ENCODE measurements around the gene CNOT6L. TPM values are rescaled to one million over a fixed set of nuclear protein-coding genes. Genes with fewer than 3 reads are reported as not detected.

Gene CNOT6L
- total and polyA plus RNA-seq, 7 donors = 4.2 to 21.6 (median 17.5) TPM

DNA sequence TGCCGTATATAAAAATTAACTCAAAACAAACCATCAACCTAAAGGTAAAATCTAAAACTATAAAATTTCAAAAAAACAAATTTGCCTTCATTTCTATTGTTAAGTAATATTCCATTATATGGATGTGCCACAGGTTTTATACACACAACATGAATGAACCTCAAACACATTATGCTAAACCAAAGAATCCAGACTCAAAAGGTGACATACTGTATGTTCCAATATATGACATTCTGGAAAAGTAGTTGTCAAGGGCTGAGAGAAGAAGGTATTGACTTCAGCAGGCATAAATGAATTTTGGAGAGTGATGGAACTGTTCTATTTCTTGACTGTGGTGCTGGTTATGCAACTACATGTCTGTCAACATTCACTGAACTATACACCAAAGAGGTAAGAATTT lies 56.6 kb downstream of the CNOT6L start:
- TF ChIP-seq, protein P1, sequence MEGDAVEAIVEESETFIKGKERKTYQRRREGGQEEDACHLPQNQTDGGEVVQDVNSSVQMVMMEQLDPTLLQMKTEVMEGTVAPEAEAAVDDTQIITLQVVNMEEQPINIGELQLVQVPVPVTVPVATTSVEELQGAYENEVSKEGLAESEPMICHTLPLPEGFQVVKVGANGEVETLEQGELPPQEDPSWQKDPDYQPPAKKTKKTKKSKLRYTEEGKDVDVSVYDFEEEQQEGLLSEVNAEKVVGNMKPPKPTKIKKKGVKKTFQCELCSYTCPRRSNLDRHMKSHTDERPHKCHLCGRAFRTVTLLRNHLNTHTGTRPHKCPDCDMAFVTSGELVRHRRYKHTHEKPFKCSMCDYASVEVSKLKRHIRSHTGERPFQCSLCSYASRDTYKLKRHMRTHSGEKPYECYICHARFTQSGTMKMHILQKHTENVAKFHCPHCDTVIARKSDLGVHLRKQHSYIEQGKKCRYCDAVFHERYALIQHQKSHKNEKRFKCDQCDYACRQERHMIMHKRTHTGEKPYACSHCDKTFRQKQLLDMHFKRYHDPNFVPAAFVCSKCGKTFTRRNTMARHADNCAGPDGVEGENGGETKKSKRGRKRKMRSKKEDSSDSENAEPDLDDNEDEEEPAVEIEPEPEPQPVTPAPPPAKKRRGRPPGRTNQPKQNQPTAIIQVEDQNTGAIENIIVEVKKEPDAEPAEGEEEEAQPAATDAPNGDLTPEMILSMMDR (IDR thresholded peaks at IDR 0.05) = no peak
- TF ChIP-seq POLR2A (IDR thresholded peaks at IDR 0.05) (no peak), EP300 (IDR thresholded peaks at IDR 0.05) (no peak), POLR2AphosphoS5 (IDR thresholded peaks at IDR 0.05) (no peak)
- intact Hi-C loops (cut with DNase I) = no loop called here
- H3K4me1 ChIP-seq = no peaks in the 10 kb centered on the region
- H3K27me3 ChIP-seq = no peaks in the 10 kb centered on the region
- no peak for DNase-seq
- H3K9me3 ChIP-seq = peaks cover 0 to 14% (median 2%) of the 10 kb centered on the region in 4 donors
- H3K27ac ChIP-seq = no peak overlapping the region
- H3K4me3 ChIP-seq = no peak overlapping the region
- WGBS, 2 donors = 96 to 98% methylated on average over 1 of the region's 1 CpG
- H3K36me3 ChIP-seq = peaks cover 0 to 7% (median 0%) of the 10 kb centered on the region in 4 donors

- Histone ChIP-seq H3K4me1 (no peaks in the 10 kb centered on the region), H3K27ac (no peak overlapping the region), H3K4me3 (no peak overlapping the region), H3K36me3 (peaks cover 0 to 9% (median 0%) of the 10 kb centered on the region in 4 donors), H3K27me3 (no peaks in the 10 kb centered on the region), H3K9me3 (peaks cover 0 to 14% (median 2%) of the 10 kb centered on the region in 4 donors)
- intact Hi-C loops (cut with DNase I) = no loop called here
- TF ChIP-seq, protein P1 (IDR thresholded peaks at IDR 0.05) = no peak
- TF ChIP-seq EP300 (IDR thresholded peaks at IDR 0.05) (no peak), POLR2A (IDR thresholded peaks at IDR 0.05) (no peak), POLR2AphosphoS5 (IDR thresholded peaks at IDR 0.05) (no peak)
- 98% methylated on average over 1 of the region's 1 CpG for WGBS, 2 donors
- no peak for DNase-seq
These were observed 57.6 kb downstream of the CNOT6L start for GRCh38 chr4:77761595-77761994.

GRCh38 chr4:77758804-77759203 lies 60.4 kb downstream of the CNOT6L start:
- no peak for DNase-seq
- TF ChIP-seq, protein P1 (IDR thresholded peaks at IDR 0.05) = no peak
- TF ChIP-seq EP300 (IDR thresholded peaks at IDR 0.05) = no peak
- TF ChIP-seq POLR2AphosphoS5 (IDR thresholded peaks at IDR 0.05) = no peak
- TF ChIP-seq POLR2A (IDR thresholded peaks at IDR 0.05) = no peak
- Histone ChIP-seq H3K9me3 (peaks cover 0 to 14% (median 2%) of the 10 kb centered on the region in 4 donors), H3K4me1 (no peaks in the 10 kb centered on the region), H3K4me3 (no peak overlapping the region), H3K27me3 (no peaks in the 10 kb centered on the region), H3K27ac (no peak overlapping the region), H3K36me3 (peaks cover 0 to 26% (median 5%) of the 10 kb centered on the region in 4 donors)
- 88 to 90% methylated on average over 1 of the region's 1 CpG for WGBS, 2 donors
- intact Hi-C loops (cut with DNase I) = loop anchor here (10.0 kb wide), 1 partner anchor 56 kb away; the partner anchor contains the start of gene CNOT6L

DNA sequence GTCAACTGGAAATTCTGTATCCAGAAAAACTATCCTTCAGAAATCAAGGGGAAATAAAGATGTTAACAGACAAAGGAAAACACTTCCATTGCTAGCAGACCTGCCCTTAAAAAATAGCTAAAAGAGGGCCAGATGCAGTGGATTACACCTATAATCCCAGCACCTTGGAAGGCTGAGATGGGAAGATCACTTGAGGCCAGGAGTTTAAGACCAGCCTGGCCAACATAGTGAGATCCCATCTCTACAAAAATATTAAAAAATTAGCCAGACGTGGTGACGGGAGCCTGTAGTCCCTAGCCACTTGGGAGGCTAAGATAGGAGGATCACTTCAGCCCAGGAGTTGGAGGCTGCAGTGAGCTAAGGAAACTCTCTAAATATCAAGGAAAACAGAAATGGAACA lies 67.4 kb downstream of the CNOT6L start:
- no peaks in the 10 kb centered on the region for H3K4me1 ChIP-seq
- H3K27ac ChIP-seq = no peak overlapping the region
- H3K9me3 ChIP-seq = no peaks in the 10 kb centered on the region
- no peaks in the 10 kb centered on the region for H3K27me3 ChIP-seq
- TF ChIP-seq POLR2A (IDR thresholded peaks at IDR 0.05) (no peak), EP300 (IDR thresholded peaks at IDR 0.05) (no peak), POLR2AphosphoS5 (IDR thresholded peaks at IDR 0.05) (no peak)
- TF ChIP-seq, protein P1 (IDR thresholded peaks at IDR 0.05) = no peak
- peaks cover 0 to 29% (median 5%) of the 10 kb centered on the region in 4 donors for H3K36me3 ChIP-seq
- no peak for DNase-seq
- H3K4me3 ChIP-seq = no peak overlapping the region
- WGBS, 2 donors = 98% methylated on average over 2 of the region's 2 CpGs
- intact Hi-C loops (cut with DNase I) = loop anchor here (10.0 kb wide), 1 partner anchor 63 kb away; the partner anchor contains the start of gene CNOT6L

DNA sequence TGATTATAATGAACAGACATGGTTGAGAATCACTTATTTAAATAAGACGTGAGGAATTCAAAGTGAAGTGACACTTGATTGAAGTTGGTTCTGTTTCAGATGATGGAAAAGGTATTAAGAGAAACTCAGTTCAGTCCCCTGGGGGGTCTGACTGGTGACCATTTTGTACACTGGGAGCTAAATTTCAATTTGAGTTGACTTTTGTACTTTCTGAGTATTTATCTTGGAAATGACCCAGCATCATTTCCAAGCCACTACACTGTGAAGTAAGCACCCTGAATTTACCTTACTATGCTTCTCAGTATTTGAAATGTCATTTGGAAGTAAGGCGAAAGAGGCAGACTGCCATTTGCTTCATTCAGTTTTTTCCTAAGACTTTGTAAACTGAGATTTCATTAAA lies 73.4 kb downstream of the CNOT6L start:
- no peak for TF ChIP-seq POLR2A (IDR thresholded peaks at IDR 0.05)
- TF ChIP-seq EP300 (IDR thresholded peaks at IDR 0.05) = no peak
- TF ChIP-seq POLR2AphosphoS5 (IDR thresholded peaks at IDR 0.05) = no peak
- TF ChIP-seq, protein P1 (IDR thresholded peaks at IDR 0.05) = no peak
- Histone ChIP-seq H3K27ac (no peak overlapping the region), H3K9me3 (no peaks in the 10 kb centered on the region), H3K4me1 (no peaks in the 10 kb centered on the region), H3K4me3 (no peak overlapping the region), H3K27me3 (no peaks in the 10 kb centered on the region), H3K36me3 (peaks cover 0 to 9% (median 3%) of the 10 kb centered on the region in 4 donors)
- no peak for DNase-seq
- intact Hi-C loops (cut with DNase I) = no loop called here
- 96 to 98% methylated on average over 2 of the region's 2 CpGs for WGBS, 2 donors
